ENCODE data around the gene CST9L. TPM values are rescaled to one million over a fixed set of nuclear protein-coding genes. Genes with fewer than 3 reads are reported as not detected.

CST9L gene
- total RNA-seq, 1 donor from 2014 or later, result not detected

- no peak overlapping the region for H3K4me3 Mint-ChIP-seq
These were observed 28.4 kb upstream of the CST9L start for GRCh38 chr20:23596579-23597250.

DNA sequence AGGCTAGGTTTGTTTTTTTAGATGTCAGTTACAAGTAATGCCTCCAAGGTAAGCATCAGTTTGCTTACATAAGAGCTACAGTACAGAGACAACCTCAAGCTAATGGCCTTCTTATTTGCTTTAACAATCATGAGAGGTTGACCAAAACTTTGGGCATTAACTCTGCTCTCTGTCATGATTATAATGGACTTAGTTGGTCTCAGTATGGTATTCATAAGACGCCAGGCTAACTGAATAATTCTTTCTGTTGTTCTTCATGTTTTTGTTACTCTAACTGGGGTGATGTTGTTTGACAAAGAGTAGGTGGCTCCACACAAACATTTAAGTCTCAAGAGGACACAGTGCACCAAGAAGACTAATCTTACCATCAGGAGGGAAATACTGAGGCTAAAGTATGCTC is 27.7 kb upstream of the CST9L start:
- H3K9me3 Mint-ChIP-seq, result peaks cover 3% of the 10 kb centered on the region
- H3K4me1 Mint-ChIP-seq, result no peaks in the 10 kb centered on the region
- H3K27ac Mint-ChIP-seq (ENCODE audit: unreplicated experiment), result no peak overlapping the region

More at GRCh38 chr20:23596579-23597250, 28.4 kb upstream of the CST9L start:
- H3K9me3 Mint-ChIP-seq, result peaks cover 3% of the 10 kb centered on the region
- H3K4me1 Mint-ChIP-seq, result no peaks in the 10 kb centered on the region
- no peak for DNase-seq (ENCODE audit: low read depth, low spot score)
- no peaks in the 10 kb centered on the region for H3K36me3 Mint-ChIP-seq (ENCODE audit: low read depth)
- H3K27ac Mint-ChIP-seq (ENCODE audit: unreplicated experiment), result no peak overlapping the region
- TF ChIP-seq, protein P1, sequence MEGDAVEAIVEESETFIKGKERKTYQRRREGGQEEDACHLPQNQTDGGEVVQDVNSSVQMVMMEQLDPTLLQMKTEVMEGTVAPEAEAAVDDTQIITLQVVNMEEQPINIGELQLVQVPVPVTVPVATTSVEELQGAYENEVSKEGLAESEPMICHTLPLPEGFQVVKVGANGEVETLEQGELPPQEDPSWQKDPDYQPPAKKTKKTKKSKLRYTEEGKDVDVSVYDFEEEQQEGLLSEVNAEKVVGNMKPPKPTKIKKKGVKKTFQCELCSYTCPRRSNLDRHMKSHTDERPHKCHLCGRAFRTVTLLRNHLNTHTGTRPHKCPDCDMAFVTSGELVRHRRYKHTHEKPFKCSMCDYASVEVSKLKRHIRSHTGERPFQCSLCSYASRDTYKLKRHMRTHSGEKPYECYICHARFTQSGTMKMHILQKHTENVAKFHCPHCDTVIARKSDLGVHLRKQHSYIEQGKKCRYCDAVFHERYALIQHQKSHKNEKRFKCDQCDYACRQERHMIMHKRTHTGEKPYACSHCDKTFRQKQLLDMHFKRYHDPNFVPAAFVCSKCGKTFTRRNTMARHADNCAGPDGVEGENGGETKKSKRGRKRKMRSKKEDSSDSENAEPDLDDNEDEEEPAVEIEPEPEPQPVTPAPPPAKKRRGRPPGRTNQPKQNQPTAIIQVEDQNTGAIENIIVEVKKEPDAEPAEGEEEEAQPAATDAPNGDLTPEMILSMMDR (conservative IDR thresholded peaks at IDR 0.05), result no peak
- peaks cover 2% of the 10 kb centered on the region for H3K27me3 Mint-ChIP-seq (ENCODE audit: low read depth)

DNA sequence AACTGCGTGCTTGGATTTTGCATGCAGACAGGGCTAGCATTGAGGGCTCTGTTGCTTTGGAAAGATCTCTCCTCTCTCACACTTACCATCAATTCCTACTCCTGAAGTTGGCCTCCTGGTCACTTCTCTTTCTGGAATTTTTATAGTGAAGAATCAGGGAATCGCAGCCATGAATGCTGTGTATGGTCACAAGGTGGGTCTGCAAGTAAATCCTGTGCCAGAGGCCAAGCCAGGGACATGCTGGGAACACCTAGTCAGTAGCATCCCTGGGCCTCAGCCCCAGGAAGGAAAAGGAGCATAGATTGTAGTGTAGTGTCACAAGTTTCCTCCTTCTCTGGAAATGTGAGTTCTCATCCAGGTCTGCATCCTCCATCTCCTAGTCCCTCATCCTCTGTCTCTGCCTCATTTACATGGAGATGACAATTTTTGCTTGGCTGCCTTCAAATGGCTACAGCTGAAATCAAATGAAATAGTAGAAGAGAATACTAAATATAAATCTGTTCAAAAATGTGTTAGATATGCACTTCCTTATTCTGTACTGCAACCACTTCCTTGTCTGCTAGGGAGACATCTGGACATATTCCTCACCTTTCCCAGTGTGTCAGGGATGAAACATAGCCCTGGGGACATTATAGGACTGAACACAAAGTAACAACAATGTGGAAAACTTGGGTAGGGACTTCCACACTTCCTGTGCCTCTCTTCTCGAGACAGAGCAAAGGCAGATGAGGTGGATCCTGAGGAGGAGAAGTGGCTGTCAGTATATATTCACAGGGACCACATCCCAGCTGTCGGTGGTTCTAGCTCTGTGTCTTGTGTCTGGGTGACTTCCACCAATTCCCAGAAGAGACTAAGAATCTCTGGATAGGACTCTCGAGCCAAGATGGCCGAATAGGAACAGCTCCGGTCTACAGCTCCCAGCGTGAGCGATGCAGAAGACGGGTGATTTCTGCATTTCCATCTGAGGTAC is 20.4 kb upstream of the CST9L start:
- Mint-ChIP-seq H3K27me3 (ENCODE audit: low read depth) (peaks cover 3% of the 10 kb centered on the region), H3K9me3 (no peaks in the 10 kb centered on the region), H3K36me3 (ENCODE audit: low read depth) (no peaks in the 10 kb centered on the region), H3K27ac (ENCODE audit: unreplicated experiment) (no peak overlapping the region), H3K4me3 (peak overlapping the region; percentile 75), H3K4me1 (peaks cover 7% of the 10 kb centered on the region)
- TF ChIP-seq, protein P1 (conservative IDR thresholded peaks at IDR 0.05), result no peak
- DNase-seq (ENCODE audit: low read depth, low spot score), result no peak

More for the DNA sequence above, 27.7 kb upstream of the CST9L start:
- no peaks in the 10 kb centered on the region for H3K36me3 Mint-ChIP-seq (ENCODE audit: low read depth)
- H3K27me3 Mint-ChIP-seq (ENCODE audit: low read depth), result peaks cover 2% of the 10 kb centered on the region
- DNase-seq (ENCODE audit: low read depth, low spot score), result no peak
- TF ChIP-seq, protein P1 (conservative IDR thresholded peaks at IDR 0.05), result no peak
- no peak overlapping the region for H3K4me3 Mint-ChIP-seq

- H3K27ac Mint-ChIP-seq (ENCODE audit: unreplicated experiment), result no peak overlapping the region
- no peaks in the 10 kb centered on the region for H3K36me3 Mint-ChIP-seq (ENCODE audit: low read depth)
- peaks cover 3% of the 10 kb centered on the region for H3K27me3 Mint-ChIP-seq (ENCODE audit: low read depth)
- peaks cover 7% of the 10 kb centered on the region for H3K4me1 Mint-ChIP-seq
- TF ChIP-seq, protein P1 (conservative IDR thresholded peaks at IDR 0.05), result no peak
- no peaks in the 10 kb centered on the region for H3K9me3 Mint-ChIP-seq
- no peak for DNase-seq (ENCODE audit: low read depth, low spot score)
- peak overlapping the region; percentile 12 for H3K4me3 Mint-ChIP-seq
These were observed 19.3 kb upstream of the CST9L start for GRCh38 chr20:23587631-23588030.

DNA sequence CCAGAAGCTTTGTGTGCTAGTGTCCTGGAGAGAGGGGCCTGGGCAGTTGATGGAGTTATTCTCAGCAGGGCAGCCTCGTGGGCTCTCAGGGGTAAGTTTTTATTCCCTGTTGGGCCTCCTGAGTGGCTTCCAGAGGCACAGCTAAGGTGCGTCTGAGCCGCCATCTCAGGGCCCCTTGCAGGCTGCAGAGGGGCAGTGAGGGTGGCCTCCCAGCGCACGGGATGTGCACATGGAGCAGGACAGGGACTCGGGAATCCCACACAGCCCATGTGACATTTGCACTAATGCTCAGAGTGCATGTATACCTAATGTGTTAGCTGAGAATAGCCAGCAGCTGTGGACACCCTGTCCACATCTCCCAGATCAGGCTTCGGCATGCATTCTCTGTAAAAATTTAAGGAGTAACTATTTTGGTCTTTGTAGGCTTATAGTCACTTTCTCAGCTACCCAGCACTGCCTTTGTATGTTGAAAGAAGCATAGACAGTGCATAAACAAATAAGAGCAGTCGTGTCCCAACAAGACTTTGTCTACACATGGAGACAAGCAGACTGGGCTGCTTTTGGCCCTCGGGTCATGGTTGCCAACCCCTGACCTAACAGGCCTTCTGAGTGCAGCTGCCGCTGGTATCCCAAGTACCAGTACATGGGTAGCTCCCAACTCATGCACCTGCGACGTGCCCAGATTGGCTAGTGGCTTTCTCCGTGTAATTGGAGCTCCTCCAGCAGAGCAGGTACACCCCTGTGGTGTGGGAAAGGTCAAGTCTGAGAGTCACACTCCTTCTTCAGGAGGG is 18.6 kb upstream of the CST9L start:
- DNase-seq (ENCODE audit: low read depth, low spot score), result no peak
- H3K27ac Mint-ChIP-seq (ENCODE audit: unreplicated experiment), result no peak overlapping the region
- H3K4me1 Mint-ChIP-seq, result peaks cover 7% of the 10 kb centered on the region
- H3K36me3 Mint-ChIP-seq (ENCODE audit: low read depth), result no peaks in the 10 kb centered on the region
- no peaks in the 10 kb centered on the region for H3K9me3 Mint-ChIP-seq
- TF ChIP-seq, protein P1 (conservative IDR thresholded peaks at IDR 0.05), result no peak
- H3K27me3 Mint-ChIP-seq (ENCODE audit: low read depth), result peaks cover 3% of the 10 kb centered on the region
- peak overlapping the region; percentile 12 for H3K4me3 Mint-ChIP-seq

Measured in neural crest cell (in vitro differentiated cells).